OCI-LY3 (cell line): ENCODE measurements around the gene ISG20L2.

Experiments used
- H2AFZ ChIP-seq: fragments of 200-600, 300-600 bp; shearing (Covaris generic); 2 replicates; pipeline ENCODE4 v1.6.0; 2014; ENCODE audit warnings: antibody characterized with exemption, low read depth, low read length
- H3K27ac ChIP-seq: fragments of 200-600, 300-600 bp; sonication (generic); 2 replicates; pipeline ENCODE4 v1.5.1; 2014; ENCODE audit warnings: mild to moderate bottlenecking, low read length, moderate library complexity, mixed read lengths
- H3K27me3 ChIP-seq: fragments of 200-600, 300-600 bp; sonication (generic); 2 replicates; pipeline ENCODE4 v1.6.1; 2014; ENCODE audit warnings: low read depth, low read length, mixed read lengths
- H3K36me3 ChIP-seq: fragments of 200-600, 300-600 bp; sonication (generic); replicated peaks from 2 replicates; pipeline ENCODE3; 2014; ENCODE audit warnings: low read depth, low read length, mixed read lengths
- H3K4me1 ChIP-seq: fragments of 300-600, 200-600 bp; sonication (generic); 2 replicates; pipeline ENCODE4 v1.6.1; 2014; ENCODE audit warnings: low read length, mixed read lengths
- H3K4me2 ChIP-seq: fragments of 200-600, 300-600 bp; sonication (generic); 2 replicates; pipeline ENCODE4 v1.6.1; 2014; ENCODE audit warnings: low read length, mixed read lengths
- H3K4me3 ChIP-seq: fragments of 300-600, 200-600 bp; sonication (generic); 2 replicates; pipeline ENCODE4 v1.5.1; 2014; ENCODE audit warnings: antibody characterized with exemption, mild to moderate bottlenecking, low read length, moderate library complexity
- H3K79me2 ChIP-seq: fragments of 300-600, 200-600 bp; shearing (Covaris generic); 2 replicates; pipeline ENCODE4 v1.6.1; 2014; ENCODE audit warnings: mild to moderate bottlenecking, low read length, mixed read lengths
- H3K9ac ChIP-seq: fragments of 300-600, 200-600 bp; shearing (Covaris generic); 2 replicates; pipeline ENCODE4 v1.6.0; 2014; ENCODE audit warnings: mild to moderate bottlenecking, low read length, moderate library complexity
- H3K9me3 ChIP-seq: fragments of 200-600, 300-600 bp; shearing (Covaris generic); 2 replicates; pipeline ENCODE4 v1.6.1; 2014; ENCODE audit warnings: low read length, mixed read lengths; ENCODE audit not compliant: insufficient read depth
- H4K20me1 ChIP-seq: fragments of 200-600, 300-600 bp; sonication (generic); 2 replicates; pipeline ENCODE4 v1.6.1; 2016; ENCODE audit warnings: low read length, mixed read lengths; ENCODE audit not compliant: insufficient read depth
- CTCF ChIP-seq: fragments of 200-600, 300-600 bp; sonication (generic); IDR thresholded peaks from 2 replicates; pipeline ENCODE4 v1.5.1; 2014; ENCODE audit warnings: antibody characterized with exemption, low read length, low read depth
- EZH2phosphoT487 ChIP-seq: fragments of 200-600 bp; shearing (Covaris generic); IDR thresholded peaks from 2 replicates; pipeline ENCODE4 v1.6.1; 2018; ENCODE audit warnings: antibody characterized with exemption, mixed run types, low read depth

Gene ISG20L2

GRCh38 chr1:156746728-156747631, 18.4 kb upstream of the ISG20L2 start:
- H3K27ac ChIP-seq = peak overlapping the region; percentile 86
- H3K4me2 ChIP-seq = peak overlapping the region; percentile 97
- peak; percentile 41; the same call in 1 of the 2 replicates for TF ChIP-seq CTCF
- no peak for TF ChIP-seq EZH2phosphoT487
- peak overlapping the region; percentile 100 for H3K9ac ChIP-seq
- peaks cover 50% of the 10 kb centered on the region for H3K36me3 ChIP-seq
- H2AFZ ChIP-seq = no peak overlapping the region
- peak overlapping the region; percentile 89 for H3K4me3 ChIP-seq
- peaks cover 30% of the 10 kb centered on the region for H4K20me1 ChIP-seq
- peaks cover 76% of the 10 kb centered on the region for H3K79me2 ChIP-seq
- H3K9me3 ChIP-seq = no peaks in the 10 kb centered on the region
- H3K27me3 ChIP-seq = no peaks in the 10 kb centered on the region
- H3K4me1 ChIP-seq = peaks cover 37% of the 10 kb centered on the region

GRCh38 chr1:156746406-156746727, 17.8 kb upstream of the ISG20L2 start:
- Histone ChIP-seq H3K9me3 (no peaks in the 10 kb centered on the region), H4K20me1 (peaks cover 30% of the 10 kb centered on the region), H3K27me3 (no peaks in the 10 kb centered on the region), H3K4me2 (0 out of 2 replicates have a peak overlapping the region, but pooled peaks have one; percentile 97), H3K4me3 (no peak overlapping the region), H3K27ac (peak overlapping the region; percentile 86; the same call in 1 of the 2 replicates), H3K4me1 (peaks cover 44% of the 10 kb centered on the region), H3K9ac (no peak overlapping the region), H2AFZ (no peak overlapping the region), H3K79me2 (peaks cover 71% of the 10 kb centered on the region), H3K36me3 (peaks cover 50% of the 10 kb centered on the region)
- TF ChIP-seq EZH2phosphoT487 (no peak), CTCF (no peak)

- Histone ChIP-seq H3K4me3 (no peak overlapping the region), H4K20me1 (peaks cover 30% of the 10 kb centered on the region), H3K9me3 (no peaks in the 10 kb centered on the region), H3K36me3 (peaks cover 50% of the 10 kb centered on the region), H3K4me1 (peaks cover 45% of the 10 kb centered on the region), H3K27me3 (no peaks in the 10 kb centered on the region), H3K9ac (no peak overlapping the region), H3K27ac (no peak overlapping the region), H3K79me2 (peaks cover 66% of the 10 kb centered on the region), H2AFZ (no peak overlapping the region), H3K4me2 (no peak overlapping the region)
- no peak for TF ChIP-seq CTCF
These were observed 17.3 kb upstream of the ISG20L2 start for GRCh38 chr1:156745881-156746280.

GRCh38 chr1:156744786-156745419, 16.3 kb upstream of the ISG20L2 start:
- TF ChIP-seq CTCF (no peak), EZH2phosphoT487 (no peak)
- no peak overlapping the region for H3K4me2 ChIP-seq
- H3K9me3 ChIP-seq = no peaks in the 10 kb centered on the region
- H3K36me3 ChIP-seq = peaks cover 42% of the 10 kb centered on the region
- peaks cover 65% of the 10 kb centered on the region for H3K79me2 ChIP-seq
- peaks cover 30% of the 10 kb centered on the region for H4K20me1 ChIP-seq
- no peak overlapping the region for H3K4me3 ChIP-seq
- no peak overlapping the region for H3K27ac ChIP-seq
- peaks cover 49% of the 10 kb centered on the region for H3K4me1 ChIP-seq
- H3K27me3 ChIP-seq = no peaks in the 10 kb centered on the region
- H3K9ac ChIP-seq = no peak overlapping the region
- no peak overlapping the region for H2AFZ ChIP-seq
